Measurements from ENCODE around the gene GBA3. TPM values are rescaled to one million over a fixed set of nuclear protein-coding genes. Genes with fewer than 3 reads are reported as not detected.
A peak's percentile ranks its signal among the peaks of the same experiment; 100 is the strongest.

GBA3 gene
- total RNA-seq, 1 donor from 2014 or later = not detected

DNA sequence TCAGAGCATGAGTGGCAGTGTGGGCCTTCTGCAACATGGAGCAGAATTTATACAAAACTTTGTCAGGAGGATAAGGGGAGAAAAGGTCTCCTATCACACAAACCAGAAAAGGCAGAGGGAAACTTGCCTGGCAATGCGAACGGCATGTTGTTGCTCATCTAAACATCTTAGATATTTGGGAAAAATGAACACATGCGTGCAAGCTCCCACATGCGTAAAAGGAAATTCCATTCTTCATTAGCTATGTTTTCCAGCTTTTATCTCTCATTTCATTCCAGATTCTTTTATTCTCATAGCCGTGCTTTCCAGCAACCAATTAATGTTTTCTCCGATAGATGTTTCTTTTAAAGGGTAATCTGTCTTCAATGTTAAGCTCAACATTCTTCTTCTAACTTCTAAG, 31.3 kb upstream of the GBA3 start:
- TF ChIP-seq, protein P1, sequence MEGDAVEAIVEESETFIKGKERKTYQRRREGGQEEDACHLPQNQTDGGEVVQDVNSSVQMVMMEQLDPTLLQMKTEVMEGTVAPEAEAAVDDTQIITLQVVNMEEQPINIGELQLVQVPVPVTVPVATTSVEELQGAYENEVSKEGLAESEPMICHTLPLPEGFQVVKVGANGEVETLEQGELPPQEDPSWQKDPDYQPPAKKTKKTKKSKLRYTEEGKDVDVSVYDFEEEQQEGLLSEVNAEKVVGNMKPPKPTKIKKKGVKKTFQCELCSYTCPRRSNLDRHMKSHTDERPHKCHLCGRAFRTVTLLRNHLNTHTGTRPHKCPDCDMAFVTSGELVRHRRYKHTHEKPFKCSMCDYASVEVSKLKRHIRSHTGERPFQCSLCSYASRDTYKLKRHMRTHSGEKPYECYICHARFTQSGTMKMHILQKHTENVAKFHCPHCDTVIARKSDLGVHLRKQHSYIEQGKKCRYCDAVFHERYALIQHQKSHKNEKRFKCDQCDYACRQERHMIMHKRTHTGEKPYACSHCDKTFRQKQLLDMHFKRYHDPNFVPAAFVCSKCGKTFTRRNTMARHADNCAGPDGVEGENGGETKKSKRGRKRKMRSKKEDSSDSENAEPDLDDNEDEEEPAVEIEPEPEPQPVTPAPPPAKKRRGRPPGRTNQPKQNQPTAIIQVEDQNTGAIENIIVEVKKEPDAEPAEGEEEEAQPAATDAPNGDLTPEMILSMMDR (IDR thresholded peaks at IDR 0.05) = no peak
- Histone ChIP-seq H3K9me3 (no peaks in the 10 kb centered on the region), H3K36me3 (no peaks in the 10 kb centered on the region), H3K27ac (no peak overlapping the region), H3K4me1 (no peaks in the 10 kb centered on the region), H3K4me3 (no peak overlapping the region), H3K27me3 (no peaks in the 10 kb centered on the region)
- DNase-seq (ENCODE audit: low spot score in 2 of 2) = no peak
- intact Hi-C loops (cut with DNase I) = no loop called here

DNA sequence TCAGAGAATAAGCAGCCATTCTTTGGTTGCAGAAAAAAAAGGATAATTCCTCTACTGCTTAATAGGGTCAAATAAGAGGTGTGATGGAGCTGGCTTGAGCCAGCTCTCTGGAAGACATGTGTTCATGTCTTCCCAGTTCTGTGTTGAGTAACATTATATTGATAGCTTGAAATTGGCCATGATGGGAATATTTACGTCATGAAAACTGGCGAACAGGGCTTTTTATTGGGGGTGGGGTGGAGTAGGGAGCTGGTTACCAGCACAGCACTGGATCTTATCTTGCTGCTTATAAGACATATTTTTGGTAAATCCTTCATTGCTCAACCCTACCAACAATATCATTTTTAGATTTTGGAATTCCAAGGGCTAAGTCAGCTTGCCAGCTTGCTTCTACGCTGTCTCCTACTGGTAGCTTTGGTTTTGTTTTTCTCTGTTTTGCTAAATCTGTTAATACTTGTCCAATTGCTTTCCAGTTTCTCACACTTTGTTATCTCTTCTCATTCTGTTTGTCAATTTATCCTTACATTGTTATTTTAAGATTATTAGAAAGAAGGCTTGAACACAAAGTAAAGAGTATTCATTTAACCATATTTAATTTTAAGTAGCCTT, 25.3 kb upstream of the GBA3 start:
- TF ChIP-seq, protein P1 (IDR thresholded peaks at IDR 0.05) = no peak
- H3K4me3 ChIP-seq = no peak overlapping the region
- no peaks in the 10 kb centered on the region for H3K27me3 ChIP-seq
- H3K36me3 ChIP-seq = no peaks in the 10 kb centered on the region
- intact Hi-C loops (cut with DNase I) = no loop called here
- peaks cover 0 to 8% of the 10 kb centered on the region in 2 donors for H3K4me1 ChIP-seq
- H3K9me3 ChIP-seq = no peaks in the 10 kb centered on the region
- no peak for DNase-seq (ENCODE audit: low spot score in 2 of 2)
- H3K27ac ChIP-seq = peak overlapping the region in 1 of 2 donors; percentile 12

DNA sequence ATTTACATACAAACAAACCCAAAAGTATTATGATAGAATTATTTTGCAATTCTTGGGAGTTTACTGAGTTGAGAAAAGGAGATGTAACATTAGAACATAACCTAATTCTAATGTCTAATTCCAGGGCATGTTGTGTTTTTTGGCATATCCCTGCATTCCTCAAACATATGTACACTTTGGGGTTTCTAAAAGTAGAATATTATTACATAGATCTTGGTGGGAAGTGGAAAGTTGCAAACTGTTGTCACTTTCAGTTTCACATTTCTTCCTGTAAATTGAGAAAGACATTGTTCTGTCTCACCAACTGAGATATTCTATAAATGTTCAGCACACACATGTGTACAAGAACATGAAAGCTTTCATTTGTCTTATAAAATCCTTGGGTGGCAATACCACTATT, 24.4 kb upstream of the GBA3 start:
- Histone ChIP-seq H3K9me3 (no peaks in the 10 kb centered on the region), H3K4me1 (peaks cover 0 to 8% of the 10 kb centered on the region in 2 donors), H3K27ac (no peak overlapping the region), H3K4me3 (peak overlapping the region in 1 of 2 donors; percentile 10), H3K27me3 (no peaks in the 10 kb centered on the region), H3K36me3 (no peaks in the 10 kb centered on the region)
- intact Hi-C loops (cut with DNase I) = no loop called here
- TF ChIP-seq, protein P1 (IDR thresholded peaks at IDR 0.05) = no peak
- DNase-seq (ENCODE audit: low spot score in 2 of 2) = no peak

DNA sequence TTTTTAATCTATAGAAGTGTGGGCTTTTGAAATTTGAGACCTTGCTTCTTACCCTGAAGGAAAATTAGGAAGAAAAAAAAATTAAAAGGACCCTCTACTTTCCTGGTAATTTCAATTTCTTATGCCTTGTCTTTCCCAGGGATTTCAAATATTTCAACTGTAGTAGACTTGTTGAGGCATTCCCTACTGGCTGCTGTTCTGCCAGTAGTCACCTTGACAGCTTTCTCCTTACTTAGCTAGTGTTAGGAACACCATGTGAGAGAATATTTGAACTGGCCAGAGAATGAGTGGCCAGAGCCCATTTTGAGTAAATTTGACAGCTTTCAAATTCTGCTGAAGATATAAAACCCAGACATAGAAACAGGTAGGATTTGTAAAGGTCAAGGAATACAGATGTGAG, 24.0 kb upstream of the GBA3 start:
- no peak for DNase-seq (ENCODE audit: low spot score in 2 of 2)
- Histone ChIP-seq H3K27ac (no peak overlapping the region), H3K4me3 (no peak overlapping the region), H3K27me3 (no peaks in the 10 kb centered on the region), H3K9me3 (no peaks in the 10 kb centered on the region), H3K36me3 (no peaks in the 10 kb centered on the region), H3K4me1 (peaks cover 0 to 8% of the 10 kb centered on the region in 2 donors)
- intact Hi-C loops (cut with DNase I) = no loop called here
- TF ChIP-seq, protein P1 (IDR thresholded peaks at IDR 0.05) = no peak

DNA sequence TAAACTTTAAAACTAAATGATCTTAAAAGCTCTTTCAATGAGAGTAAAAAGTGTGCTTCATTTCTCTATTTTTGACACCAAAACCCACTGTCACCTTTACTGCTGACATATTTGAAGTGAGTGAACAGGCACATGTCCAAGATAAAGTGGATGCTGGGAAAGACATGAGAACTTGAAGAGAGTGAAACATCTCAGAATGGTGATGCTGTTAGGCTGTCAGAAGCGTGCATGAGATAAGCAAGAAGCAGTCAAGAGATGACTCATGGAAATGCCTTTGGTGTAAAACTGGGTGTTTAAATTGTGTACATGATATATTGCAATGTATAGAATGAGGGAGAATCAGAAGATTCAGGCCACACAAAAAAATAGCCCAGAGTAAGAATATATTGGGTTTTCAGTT, 21.8 kb upstream of the GBA3 start:
- TF ChIP-seq, protein P1 (IDR thresholded peaks at IDR 0.05) = no peak
- Histone ChIP-seq H3K4me1 (peaks cover 0 to 8% of the 10 kb centered on the region in 2 donors), H3K27me3 (no peaks in the 10 kb centered on the region), H3K36me3 (no peaks in the 10 kb centered on the region), H3K4me3 (no peak overlapping the region), H3K9me3 (no peaks in the 10 kb centered on the region), H3K27ac (no peak overlapping the region)
- intact Hi-C loops (cut with DNase I) = no loop called here
- no peak for DNase-seq (ENCODE audit: low spot score in 2 of 2)

DNA sequence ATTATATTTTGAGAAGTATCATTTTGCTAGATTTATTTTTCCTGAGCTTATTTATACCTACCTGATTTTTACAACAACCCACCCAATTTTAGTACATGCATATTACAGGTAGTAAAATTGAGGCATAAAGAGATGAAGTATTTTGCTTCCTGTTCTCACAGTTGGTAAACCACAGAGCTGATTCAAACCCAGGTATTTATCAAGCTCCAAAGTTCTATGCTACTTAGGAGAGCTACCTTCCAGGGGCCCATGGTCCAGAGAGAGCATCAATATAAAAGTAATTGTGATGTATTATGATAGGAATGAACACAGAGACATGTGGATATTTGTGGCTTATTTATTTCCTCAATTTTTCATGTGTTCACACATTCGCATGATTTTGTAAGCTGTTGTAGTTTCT, 20.2 kb upstream of the GBA3 start:
- Histone ChIP-seq H3K9me3 (no peaks in the 10 kb centered on the region), H3K27ac (no peak overlapping the region), H3K4me1 (peaks cover 0 to 7% of the 10 kb centered on the region in 2 donors), H3K4me3 (no peak overlapping the region), H3K36me3 (no peaks in the 10 kb centered on the region), H3K27me3 (no peaks in the 10 kb centered on the region)
- intact Hi-C loops (cut with DNase I) = no loop called here
- no peak for DNase-seq (ENCODE audit: low spot score in 2 of 2)
- TF ChIP-seq, protein P1 (IDR thresholded peaks at IDR 0.05) = no peak

Measured in ascending aorta (tissue), 2 donors.